HG02943 (cell line): Measurements from ENCODE around the gene TINAG.
A peak's percentile ranks its signal among the peaks of the same experiment; 100 is the strongest.

Experiments used
- ATAC-seq: cut with Tn5 transposase; IDR thresholded peaks from one replicate; pipeline ENCODE4 v1.9.1; 2021; ENCODE audit warnings: mild to moderate bottlenecking, low read depth, moderate library complexity; ENCODE audit not compliant: unreplicated experiment

Gene TINAG

GRCh38 chr6:54308289-54308985 is at the start of gene TINAG:
Gene TINAG, plus strand, starts transcription at chr6:54308441. Its CDS starts 110 bp downstream, at chr6:54308551.
- no peak for ATAC-seq

- ATAC-seq = no peak
Measured at GRCh38 chr6:54260025-54260424, 48.2 kb upstream of the TINAG start.

DNA sequence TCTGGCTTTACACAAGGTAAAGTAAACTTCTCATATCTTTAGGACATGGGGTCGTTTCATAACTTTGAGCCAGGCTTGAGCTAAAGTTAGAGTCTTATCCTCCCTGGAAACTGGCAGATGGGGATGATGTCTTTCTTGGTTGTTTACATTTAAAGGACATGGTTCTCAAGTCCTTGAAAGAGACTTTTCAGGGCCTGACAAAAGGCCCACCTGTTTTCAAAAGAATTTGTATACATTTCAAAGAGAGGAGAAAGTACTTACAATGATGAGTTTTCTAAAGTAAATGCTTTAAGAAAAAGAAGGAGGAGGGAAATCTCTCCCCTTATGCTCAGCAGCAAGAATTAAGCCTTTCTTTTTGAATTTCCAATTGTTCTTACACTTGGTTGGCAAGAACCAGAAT is 45.7 kb upstream of the TINAG start:
- ATAC-seq = no peak

- ATAC-seq = no peak
Measured at GRCh38 chr6:54262971-54263370, 45.3 kb upstream of the TINAG start.

GRCh38 chr6:54264581-54265272 is 43.5 kb upstream of the TINAG start:
- ATAC-seq = no peak

DNA sequence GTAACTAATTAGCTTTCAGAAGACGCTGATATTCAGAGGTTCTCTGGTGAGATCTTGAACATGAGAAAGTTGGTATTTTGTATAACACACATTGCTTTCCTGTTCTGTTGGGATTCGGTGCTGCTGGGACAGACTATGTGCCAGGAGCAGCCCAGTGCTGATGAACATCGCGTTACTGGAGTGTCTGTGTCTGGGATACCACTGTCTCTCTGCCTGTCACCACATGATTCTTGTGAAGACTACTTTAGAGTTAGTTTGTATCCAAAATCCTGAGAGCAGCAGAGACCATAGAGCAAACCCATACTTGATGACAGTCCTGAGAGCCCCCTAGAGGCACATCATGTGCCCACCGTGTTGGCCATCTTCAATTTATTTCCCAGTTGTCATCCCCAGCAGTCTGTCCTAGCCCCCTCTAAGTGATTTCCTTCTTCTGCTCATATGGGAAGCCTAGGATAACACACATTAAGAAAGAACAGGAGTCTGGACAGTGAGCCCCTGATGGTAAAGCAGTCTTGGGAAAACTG is 41.8 kb upstream of the TINAG start:
- ATAC-seq = no peak

- ATAC-seq = no peak
Measured at GRCh38 chr6:54267798-54268197, 40.4 kb upstream of the TINAG start.

- no peak for ATAC-seq
Measured at GRCh38 chr6:54273214-54273820, 34.9 kb upstream of the TINAG start.

DNA sequence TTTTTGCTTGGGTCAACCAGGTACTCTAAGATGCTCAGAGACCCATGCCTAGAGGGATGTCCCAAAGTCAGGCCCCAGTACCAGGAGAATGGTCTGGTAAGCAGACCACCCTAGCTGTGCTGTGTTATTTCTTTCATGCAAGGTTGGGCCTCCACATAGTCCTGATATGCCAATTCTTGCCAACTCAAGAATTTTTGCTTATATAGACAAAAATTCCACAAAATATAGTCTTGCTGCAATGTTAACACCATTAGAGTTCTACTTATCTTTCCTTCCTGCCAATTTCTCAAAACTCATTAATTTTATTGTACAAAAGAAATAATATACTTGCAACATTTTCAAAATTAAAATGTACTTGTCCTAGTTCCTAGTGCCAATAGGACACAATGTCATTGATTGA is 33.9 kb upstream of the TINAG start:
- no peak for ATAC-seq

DNA sequence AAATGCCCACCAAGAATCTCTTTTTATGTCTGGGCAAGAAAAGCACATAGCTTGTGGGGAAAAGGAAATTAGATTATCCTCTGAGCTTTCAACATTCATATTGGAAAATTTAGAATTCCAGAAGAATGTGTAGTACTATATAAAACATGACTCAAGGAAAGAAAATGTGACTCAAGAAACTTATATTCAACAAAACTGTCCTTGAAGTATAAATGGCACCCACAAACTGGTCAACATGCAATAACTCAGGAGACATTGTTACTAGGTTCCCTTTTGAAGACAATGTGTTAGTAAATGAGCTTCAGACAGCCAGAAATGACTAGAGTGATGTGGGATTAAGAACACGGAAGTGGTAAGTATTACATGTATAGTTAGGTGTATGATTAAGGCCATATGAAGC is 26.1 kb upstream of the TINAG start:
- no peak for ATAC-seq

- no peak for ATAC-seq
Measured at GRCh38 chr6:54284161-54284860, 23.9 kb upstream of the TINAG start.

GRCh38 chr6:54285595-54285994 is 22.6 kb upstream of the TINAG start:
- no peak for ATAC-seq

- ATAC-seq = no peak
Measured at GRCh38 chr6:54286141-54286540, 22.1 kb upstream of the TINAG start.

DNA sequence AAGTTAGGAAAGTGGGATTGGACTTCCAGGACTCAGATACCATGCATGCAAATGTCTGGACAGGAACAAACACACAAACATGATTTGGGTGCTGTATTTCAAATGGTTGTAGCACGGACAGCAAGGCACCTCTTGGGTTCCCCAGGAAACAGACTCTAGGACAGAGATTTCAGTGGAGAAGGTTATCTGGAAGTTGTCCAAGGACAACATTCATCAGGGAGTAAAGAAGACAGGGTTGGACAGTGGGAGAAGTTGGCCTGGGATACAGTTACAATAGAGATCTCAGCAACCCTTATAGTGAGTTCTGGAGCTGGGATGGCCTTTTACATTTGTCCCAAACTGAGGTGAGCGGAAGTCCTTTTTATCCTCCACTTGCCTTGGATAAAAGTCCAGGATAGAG is 19.8 kb upstream of the TINAG start:
- ATAC-seq = no peak

DNA sequence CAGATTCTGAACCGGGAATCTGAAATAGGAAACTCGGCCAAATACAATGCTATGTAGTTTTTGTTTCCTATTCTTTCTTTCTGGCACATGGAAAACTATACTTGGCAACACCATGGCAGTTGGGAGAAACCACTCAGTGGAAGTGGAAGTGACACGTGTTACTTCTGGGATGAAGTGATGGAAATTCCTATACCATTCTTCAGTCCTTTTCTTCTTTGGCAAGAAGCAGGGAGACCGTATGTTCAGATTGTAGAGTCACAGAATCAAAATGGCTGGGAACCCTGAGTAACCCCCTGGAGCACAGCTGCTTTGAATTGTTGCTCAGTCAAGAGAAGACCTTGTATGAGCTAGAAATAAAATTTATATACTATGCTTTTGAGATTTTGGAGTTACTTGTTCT is 18.8 kb upstream of the TINAG start:
- no peak for ATAC-seq

GRCh38 chr6:54291146-54291545 is 17.1 kb upstream of the TINAG start:
- peak; percentile 62 for ATAC-seq

DNA sequence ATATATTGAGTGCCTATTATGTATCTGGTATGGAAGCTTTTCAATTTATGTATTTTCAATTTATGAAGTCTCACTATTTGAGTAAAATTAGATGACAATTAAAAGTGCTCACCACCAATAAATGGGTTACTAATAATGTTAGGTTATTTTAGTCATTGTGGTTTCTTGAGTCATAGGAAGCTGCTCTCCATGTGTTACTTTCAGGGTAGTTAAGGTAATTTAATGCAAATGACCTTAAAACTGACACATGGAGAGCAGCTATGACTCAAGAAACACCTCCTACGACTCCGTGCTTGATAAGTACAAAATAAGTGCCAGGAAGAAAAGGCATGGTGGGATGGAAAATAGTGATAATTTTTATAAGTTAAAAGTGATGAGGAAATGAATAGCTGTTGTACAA is 16.5 kb upstream of the TINAG start:
- peak; percentile 85 for ATAC-seq

- ATAC-seq = no peak
Measured at GRCh38 chr6:54294965-54295532, 13.2 kb upstream of the TINAG start.

DNA sequence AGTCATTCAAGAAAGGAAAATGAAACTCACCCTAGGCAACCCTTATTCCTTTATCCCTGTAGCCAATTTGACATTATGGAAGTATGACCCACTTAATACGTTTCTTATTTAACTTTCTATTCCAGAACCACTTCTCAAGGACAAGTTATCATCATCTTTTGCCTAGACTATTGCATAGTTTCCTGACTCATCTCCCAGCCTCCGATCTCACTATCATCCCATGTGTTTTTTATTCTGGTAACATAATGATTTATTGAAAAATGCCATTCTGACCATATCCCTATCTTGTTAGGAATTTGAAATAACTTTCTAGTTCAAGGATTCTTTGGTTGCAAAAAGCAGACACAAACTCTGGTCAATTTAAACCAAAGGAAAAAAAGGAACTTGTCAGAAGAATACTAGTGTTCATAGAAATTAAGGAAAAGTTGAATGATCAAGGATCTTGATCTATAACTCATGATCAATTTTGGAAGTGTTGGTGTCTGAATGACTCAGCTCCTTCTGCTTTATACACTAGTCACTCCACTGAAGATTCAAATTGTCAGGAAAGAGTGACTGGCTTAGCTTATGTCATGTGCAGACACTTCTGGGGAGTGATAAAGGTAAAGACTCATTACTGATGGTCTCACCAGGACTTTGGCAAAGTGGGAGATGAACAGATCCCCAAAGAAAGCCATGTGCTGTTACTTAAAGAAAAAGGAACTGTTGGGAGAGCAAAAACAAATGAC is 8.5 kb upstream of the TINAG start:
- ATAC-seq = no peak

DNA sequence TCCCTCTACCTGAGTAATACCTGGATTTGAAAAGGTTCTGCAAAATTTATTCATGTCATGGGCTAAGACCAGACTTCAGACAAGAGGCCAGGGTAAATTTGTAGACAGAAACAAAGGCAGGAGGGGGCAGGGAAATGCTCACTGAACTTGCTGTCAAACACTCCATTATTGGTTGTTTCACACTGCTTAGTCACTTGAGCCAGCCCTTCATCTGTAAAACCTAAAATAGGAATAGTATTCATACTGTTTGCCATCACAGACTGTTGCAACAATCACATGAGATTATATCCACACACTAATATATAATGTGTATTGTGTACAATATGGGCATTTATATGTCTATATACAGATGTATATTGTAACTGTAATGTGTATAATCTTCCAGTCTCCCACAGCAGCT is 6.5 kb upstream of the TINAG start:
- ATAC-seq = no peak
